K562 (cell line): Measurements from ENCODE around the gene SEMA3F. TPM values are rescaled to one million over a fixed set of nuclear protein-coding genes. Genes with fewer than 3 reads are reported as not detected.

ENCODE experiments used
- ATAC-seq: fragments of 200-7000 bp; cut with Tn5 transposase; 3 replicates; pipeline ENCODE4 v1.9.1; 2020; ENCODE audit warnings: moderate library complexity
- BruUV-seq: library from RNA; stranded (reverse); fragments of 400-500 nt; replicated peaks from 2 replicates; lab custom pipeline; 2021; lab: Mats Ljungman, UMichigan
- CTCF ChIA-PET: fragments of 300-600 bp; formaldehyde crosslinking; extraction: SDS; loops from one replicate; lab custom pipeline; 2021; ENCODE audit warnings: low intra/inter-chr PET ratio; lab: Yijun Ruan, JAX
- POLR2A ChIA-PET: fragments of 300-600, 350-650 bp; sonication (Branson Sonifier 250); formaldehyde crosslinking; extraction: SDS; loops from one replicate; lab custom pipeline; 2021; ENCODE audit warnings: antibody characterized with exemption, inconsistent platforms; lab: Yijun Ruan, JAX
- DNase-seq, 4 experiments: peaks; one replicate each; pipeline versions ENCODE4 v3.0.0 to v3.0.0-alpha.2; 2011 to 2018; ENCODE audit warnings: low spot score in 3 of 4, mixed read lengths in 3 of 4; ENCODE audit errors: extremely low read depth in 1 of 4
- FAIRE-seq: peaks from 2 replicates; lab custom pipeline; 2011; peaks lifted over from hg19 to GRCh38; lab: Jason Lieb, UNC
- H2AFZ ChIP-seq: 2 replicates; pipeline ENCODE4 v1.6.0; 2011; ENCODE audit warnings: low read depth, low read length, control low read depth, inconsistent platforms
- H3K27ac ChIP-seq: fragments of 200-600 bp; 3 replicates; pipeline ENCODE4 v1.8.0; 2011; ENCODE audit warnings: low read depth, mild to moderate bottlenecking, control low read depth, inconsistent platforms, low read length, moderate library complexity, mixed read lengths; ENCODE audit errors: extremely low read depth
- H3K27me3 ChIP-seq, 2 experiments: fragments of 300-600 bp in 1 of 2; 2 replicates in 1 of 2; 3 replicates in 1 of 2; pipeline versions ENCODE4 v1.6.0 to v1.8.0; 2011; ENCODE audit warnings: inconsistent platforms in 2 of 2, low read length in 2 of 2, mild to moderate bottlenecking in 1 of 2, mixed read lengths in 1 of 2, moderate library complexity in 1 of 2; ENCODE audit not compliant: control insufficient read depth in 2 of 2, insufficient read depth in 2 of 2
- H3K36me3 ChIP-seq: fragments of 300-600 bp; 3 replicates; pipeline ENCODE4 v1.8.0; 2011; ENCODE audit warnings: mild to moderate bottlenecking, low read length, inconsistent platforms; ENCODE audit not compliant: control insufficient read depth, insufficient read depth
- H3K4me1 ChIP-seq, 2 experiments: fragments of 200-600 bp in 1 of 2; replicated peaks in 1 of 2; 2 replicates in 1 of 2; 3 replicates in 1 of 2; pipeline versions ENCODE4 v1.5.1 to v1.8.0; 2011; ENCODE audit warnings: inconsistent platforms in 2 of 2, low read length in 2 of 2, mild to moderate bottlenecking in 1 of 2, mixed read lengths in 1 of 2, moderate library complexity in 1 of 2; ENCODE audit not compliant: control insufficient read depth in 2 of 2, insufficient read depth in 2 of 2
- H3K4me2 ChIP-seq: 2 replicates; pipeline ENCODE4 v1.6.1; 2011; ENCODE audit warnings: low read length, control low read depth, inconsistent platforms, mixed read lengths; ENCODE audit not compliant: insufficient read depth
- H3K4me3 ChIP-seq: fragments of 200-600 bp; sonication (generic), shearing (Covaris generic); 2 replicates; pipeline ENCODE4 v1.5.1; 2016; ENCODE audit warnings: control low read depth, inconsistent platforms
- H3K79me2 ChIP-seq: fragments of 200-600 bp; 3 replicates; pipeline ENCODE4 v1.8.0; 2011; ENCODE audit warnings: low read length, inconsistent platforms; ENCODE audit not compliant: control insufficient read depth, insufficient read depth
- H3K9ac ChIP-seq, 2 experiments: 2 replicates each; pipeline versions ENCODE4 v1.6.0 to v1.6.1; 2011; ENCODE audit warnings: low read depth in 2 of 2, low read length in 2 of 2, control low read depth in 1 of 2, inconsistent platforms in 1 of 2, mild to moderate bottlenecking in 1 of 2, mixed read lengths in 1 of 2; ENCODE audit not compliant: insufficient read depth in 1 of 2
- H3K9me1 ChIP-seq: one replicate; pipeline ENCODE4 v1.6.0; 2011; ENCODE audit warnings: inconsistent platforms, mild to moderate bottlenecking, low read length, moderate library complexity; ENCODE audit not compliant: control insufficient read depth, insufficient read depth
- H3K9me3 ChIP-seq: replicated peaks from 2 replicates; pipeline ENCODE4 v1.5.1; 2011; ENCODE audit warnings: low read depth, low read length, inconsistent platforms; ENCODE audit not compliant: control insufficient read depth, insufficient read depth
- H4K20me1 ChIP-seq: replicated peaks from 2 replicates; pipeline ENCODE4 v1.6.1; 2011; ENCODE audit warnings: low read length, inconsistent platforms, mixed read lengths; ENCODE audit not compliant: control insufficient read depth, insufficient read depth
- CBX3 ChIP-seq, 2 experiments: IDR thresholded peaks; 1 replicate in 1 of 2; 2 replicates in 1 of 2; pipeline ENCODE4 v1.6.1; 2012; ENCODE audit warnings: inconsistent platforms in 2 of 2, low read length in 2 of 2, borderline replicate concordance in 1 of 2, control low read depth in 1 of 2
- FOXA3 ChIP-seq, 2 experiments: fragments of 450-650 bp in 1 of 2; sonication (generic) in 1 of 2; formaldehyde crosslinking; IDR thresholded peaks in 1 of 2; conservative IDR thresholded peaks in 1 of 2; 2 replicates each; pipeline versions ENCODE4 v1.4.0 to v1.8.0; 2020 to 2022; ENCODE audit warnings: mild to moderate bottlenecking in 2 of 2, missing genetic modification reagents in 1 of 2
- FOXK1 ChIP-seq: sonication (generic); formaldehyde crosslinking; IDR thresholded peaks from 2 replicates; pipeline ENCODE4 v1.8.0; 2022; ENCODE audit warnings: missing genetic modification reagents, mild to moderate bottlenecking, borderline replicate concordance
- HDAC3 ChIP-seq: fragments of 450-650 bp; IDR thresholded peaks from 2 replicates; pipeline ENCODE4 v1.6.1; 2018; ENCODE audit warnings: borderline replicate concordance, mild to moderate bottlenecking, moderate library complexity; ENCODE audit not compliant: partially characterized antibody
- KLF13 ChIP-seq: fragments of 450-650 bp; IDR thresholded peaks from 2 replicates; pipeline ENCODE4 v1.6.1; 2016; ENCODE audit warnings: missing genetic modification characterization, low read depth, mild to moderate bottlenecking, missing compliant biosample characterization, moderate library complexity, borderline replicate concordance
- MAFG ChIP-seq: fragments of 450-650 bp; conservative IDR thresholded peaks from 2 replicates; pipeline ENCODE4 v1.6.1; 2016; ENCODE audit warnings: missing genetic modification characterization, missing compliant biosample characterization
- MEF2A ChIP-seq: IDR thresholded peaks from 2 replicates; pipeline ENCODE4 v1.6.1; 2011; ENCODE audit warnings: low read depth, mild to moderate bottlenecking, low read length, moderate library complexity; ENCODE audit not compliant: control insufficient read depth
- MEF2D ChIP-seq: conservative IDR thresholded peaks from 2 replicates; pipeline ENCODE4 v1.6.1; 2016; ENCODE audit warnings: low read depth, missing genetic modification characterization, missing compliant biosample characterization
- MTA1 ChIP-seq: fragments of 450-650 bp; IDR thresholded peaks from 2 replicates; pipeline ENCODE4 v1.6.1; 2017; ENCODE audit warnings: borderline replicate concordance
- SAFB ChIP-seq: fragments of 200-400 bp; formaldehyde crosslinking; IDR thresholded peaks from 2 replicates; pipeline ENCODE4 v1.6.1; 2017; ENCODE audit warnings: low read depth, low read length, borderline replicate concordance
- TEAD4 ChIP-seq, 2 experiments: sonication (generic) in 1 of 2; formaldehyde crosslinking in 1 of 2; IDR thresholded peaks; 2 replicates each; pipeline versions ENCODE4 v1.6.1 to v1.8.0; 2012 to 2022; ENCODE audit warnings: borderline replicate concordance in 1 of 2, inconsistent platforms in 1 of 2, low read length in 1 of 2, mild to moderate bottlenecking in 1 of 2, missing genetic modification reagents in 1 of 2
- ZFP1 ChIP-seq: fragments of 450-650 bp; formaldehyde crosslinking; IDR thresholded peaks from 2 replicates; pipeline ENCODE4 v1.4.0; 2020; ENCODE audit warnings: mild to moderate bottlenecking, mixed read lengths
- ZNF165 ChIP-seq: fragments of 250-450 bp; sonication (Bioruptor Pico); IDR thresholded peaks from 2 replicates; pipeline ENCODE4 v1.4.0; 2020; ENCODE audit warnings: borderline replicate concordance
- ZNF764 ChIP-seq: fragments of 250-450 bp; sonication (Bioruptor Pico); IDR thresholded peaks from 2 replicates; pipeline ENCODE4 v1.4.0; 2020; ENCODE audit warnings: low read depth, mild to moderate bottlenecking, moderate library complexity
- WGBS: fragments of 100-300 bp; shearing (Covaris generic); methylation state at CpG from one replicate; pipeline ENCODE4 v1.1.6; 2016; ENCODE audit warnings: low coverage, mixed read lengths; ENCODE audit not compliant: insufficient coverage; ENCODE audit errors: missing lambda C conversion rate; 5-methylcytosine and 5-hydroxymethylcytosine counted together
- in situ Hi-C: fragments of 300-500 bp; cut with MboI; formaldehyde crosslinking; loops from 4 replicates; pipeline ENCODE4 v1.15.0; 2018; ENCODE audit warnings: inconsistent platforms, mixed read lengths
- intact Hi-C: fragments of 100-400 bp; cut with micrococcal nuclease; formaldehyde crosslinking; loops from 2 replicates; pipeline ENCODE4 v1.14.2; 2022
- polyA plus RNA-seq, 8 experiments: library from polyadenylated mRNA; depleted of rRNA in 4 of 8; stranded (reverse) in 5 of 8; unstranded in 3 of 8; fragments of >200 nt; fragmentation: Nextera tagmentation in 2 of 8; fragmentation: Illumina TruSeq in 1 of 8; extraction: Ambion mirVana in 2 of 8; extraction: Trizol in 1 of 8; gene quantifications; 2 replicates each; pipeline versions ENCODE4 v1.2.1 to v1.2.3, GENCODE V29; 2011 to 2014; ENCODE audit warnings: inconsistent platforms in 1 of 8, missing spikeins in 1 of 8
- total RNA-seq, 7 experiments: library from RNA; depleted of rRNA in 6 of 7; stranded (reverse); fragments of >200 nt in 6 of 7; fragmentation: Illumina TruSeq in 2 of 7; extraction: Trizol in 2 of 7; gene quantifications; 2 replicates each; pipeline versions ENCODE4 v1.2.1 to v1.2.3, GENCODE V29; 2011 to 2021; ENCODE audit warnings: low replicate concordance in 1 of 7
- TF ChIP-seq, protein P1 (sequence below): fragments of 250-450 bp; sonication (Bioruptor Pico); IDR thresholded peaks from 2 replicates; pipeline ENCODE4 v1.8.0; 2021; ENCODE audit warnings: borderline replicate concordance, mild to moderate bottlenecking, moderate library complexity; ENCODE audit not compliant: poor library complexity, severe bottlenecking

SEMA3F gene
- total and polyA plus RNA-seq, 9 of the 15 experiments (the other 6 are each of a cell fraction or from before 2014, with no cell fraction given): 0.58 to 3.0 (median 2.0) TPM; not detected in 2

- no peaks in the 10 kb centered on the region for H3K79me2 ChIP-seq
- CTCF ChIA-PET: no interaction called here
- no peak for TF ChIP-seq HDAC3
- no peak for TF ChIP-seq MEF2A
- TF ChIP-seq ZFP1: no peak
- TF ChIP-seq TEAD4 (IDR thresholded peaks at IDR 0.05; ENCODE audit: low read length): no peak
- no peak for TF ChIP-seq TEAD4 (CRISPR knock-in tag; IDR thresholded peaks at IDR 0.05; ENCODE audit: borderline replicate concordance)
- TF ChIP-seq ZNF165 (CRISPR knock-in tag): no peak
- TF ChIP-seq FOXA3 (CRISPR knock-in tag; conservative IDR thresholded peaks at IDR 0.05 in 1 of 2, IDR thresholded peaks at IDR 0.05 in 1 of 2): no peak
- TF ChIP-seq SAFB: no peak
- TF ChIP-seq, protein P1, sequence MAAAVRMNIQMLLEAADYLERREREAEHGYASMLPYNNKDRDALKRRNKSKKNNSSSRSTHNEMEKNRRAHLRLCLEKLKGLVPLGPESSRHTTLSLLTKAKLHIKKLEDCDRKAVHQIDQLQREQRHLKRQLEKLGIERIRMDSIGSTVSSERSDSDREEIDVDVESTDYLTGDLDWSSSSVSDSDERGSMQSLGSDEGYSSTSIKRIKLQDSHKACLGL (CRISPR knock-in tag): no peak
- TF ChIP-seq CBX3 (IDR thresholded peaks at IDR 0.05; ENCODE audit: borderline replicate concordance in 1 of 2, low read length in 2 of 2): no peak
- TF ChIP-seq ZNF764 (CRISPR knock-in tag): no peak
- no peak for TF ChIP-seq KLF13 (tag)
- no peak for TF ChIP-seq MTA1
- TF ChIP-seq MEF2D (tag): no peak
- TF ChIP-seq MAFG (tag): no peak
- no peak for TF ChIP-seq FOXK1 (CRISPR knock-in tag)
- H4K20me1 ChIP-seq: no peaks in the 10 kb centered on the region
- H3K9me1 ChIP-seq: no peaks in the 10 kb centered on the region
- no peak overlapping the region for H2AFZ ChIP-seq
- no peak overlapping the region for H3K4me3 ChIP-seq
- FAIRE-seq (no peak), ATAC-seq (no peak), DNase-seq (no peak)
- peaks cover 21 to 54% of the 10 kb centered on the region in 2 experiments for H3K4me1 ChIP-seq
- WGBS: 86% methylated on average over 3 of the region's 3 CpGs
- H3K9me3 ChIP-seq: no peaks in the 10 kb centered on the region
- POLR2A ChIA-PET: interaction anchor here (0.6 to 1.4 kb wide), 2 partner anchors 12 to 115 kb away, joined by 3 to 4 read pairs; no protein-coding TSS in a partner anchor
- BruUV-seq: no TSS peak
- no peaks in the 10 kb centered on the region for H3K36me3 ChIP-seq
- intact Hi-C loops: no loop called here
- no peak overlapping the region for H3K27ac ChIP-seq
- in situ Hi-C loops: loop anchor here (5.0 kb wide), 2 partner anchors 37 to 43 kb away; partner anchors contain the start of gene GNAT1
- H3K9ac ChIP-seq: peak overlapping the region in 1 of 2 experiments; percentile 43; a peak in 1 of 4 replicates
- H3K4me2 ChIP-seq: no peak overlapping the region
- no peaks in the 10 kb centered on the region for H3K27me3 ChIP-seq
Measured at GRCh38 chr3:50229490-50229889, 74.4 kb downstream of the SEMA3F start.
